ENCODE measurements around the gene STT3B.

DNA sequence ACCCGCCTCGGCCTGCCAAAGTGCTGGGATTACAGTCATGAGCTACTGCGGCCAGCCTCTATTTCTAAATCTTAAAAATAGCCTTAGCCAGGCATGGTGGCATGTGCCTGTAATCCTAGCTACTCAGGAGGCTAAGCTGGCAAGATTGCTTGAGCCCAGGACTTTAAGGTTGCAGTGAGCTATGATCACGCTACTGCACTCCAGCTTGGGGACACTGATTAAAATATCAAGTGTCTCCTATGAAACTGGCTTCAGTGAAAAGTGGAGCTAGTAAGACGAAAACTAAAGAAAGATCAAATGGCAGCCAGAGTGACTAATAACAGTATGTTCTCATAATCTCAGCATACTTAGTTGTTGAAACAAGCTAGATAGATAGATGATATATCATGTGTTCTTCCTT is 112.5 kb downstream of the STT3B start:
- TF ChIP-seq YY1 (IDR thresholded peaks at IDR 0.05; ENCODE audit: insufficient read depth, insufficient read length) (no peak), SUZ12 (IDR thresholded peaks at IDR 0.05; ENCODE audit: extremely low read depth, insufficient read depth, insufficient read length) (no peak)

Measured in NT2/D1 (cell line).